Right hindlimb (tissue), 1 donor: Measurements from ENCODE around the gene REEP1.
A peak's percentile ranks its signal among the peaks of the same experiment; 100 is the strongest.
"Not testable (repeated sequence)": the region's sequence is repeated elsewhere in the genome, so short reads cannot be mapped to it uniquely, and the experiment has no call there.

Experiments used
- DNase-seq: peaks from one replicate; pipeline ENCODE4 v3.0.0-alpha.2; 2018

Gene REEP1

GRCh38 chr2:86239326-86239725, 98.1 kb downstream of the REEP1 start:
- DNase-seq, result no peak

DNA sequence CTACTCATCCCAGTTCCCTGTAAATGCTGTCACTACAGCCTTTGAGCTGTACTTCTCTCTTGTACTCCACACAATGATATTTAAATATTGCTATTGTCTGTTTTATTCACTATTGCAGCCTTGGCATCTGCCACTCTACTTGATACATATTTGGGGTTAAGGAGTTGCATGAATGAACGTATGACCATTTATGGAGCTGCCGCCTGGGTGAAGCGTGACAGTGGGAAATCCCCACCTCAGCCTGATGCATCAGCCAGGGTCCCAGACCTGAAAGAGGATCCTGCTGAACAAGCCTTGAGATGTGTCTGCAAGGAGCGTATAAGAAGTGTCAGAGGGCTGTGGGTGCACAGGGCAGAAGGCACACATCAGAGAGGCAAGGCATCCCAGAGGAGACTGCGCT, 99.1 kb downstream of the REEP1 start:
- no peak for DNase-seq

- no peak for DNase-seq
Observed at GRCh38 chr2:86237172-86237571, 100.3 kb downstream of the REEP1 start.

GRCh38 chr2:86235196-86235980, 102.0 kb downstream of the REEP1 start:
- DNase-seq, result no peak

DNA sequence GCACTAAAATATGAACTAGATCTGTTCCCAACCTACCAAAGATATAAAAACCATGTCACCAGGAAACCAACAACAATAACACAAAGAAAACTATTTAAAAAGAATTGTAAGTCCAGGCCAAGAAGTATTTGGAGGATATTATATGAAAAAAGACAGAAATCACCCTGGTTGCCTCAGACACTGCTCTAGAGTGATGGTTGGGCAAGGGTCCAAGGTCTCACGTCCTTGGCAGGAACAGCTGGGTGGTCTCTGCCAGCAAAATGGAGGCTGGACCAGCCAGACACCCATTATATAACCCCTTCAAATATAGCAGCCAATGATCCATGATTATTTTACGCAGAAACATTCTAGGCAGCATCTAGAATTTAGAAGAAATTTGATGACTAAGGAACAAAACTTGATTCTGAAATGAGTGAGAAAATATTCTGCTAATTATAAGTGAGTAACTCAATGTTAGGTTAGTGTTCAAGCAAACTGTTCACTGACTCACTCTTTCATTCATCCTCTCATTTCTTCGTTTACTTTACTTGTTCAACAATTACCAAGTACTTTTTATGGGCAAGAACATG, 102.8 kb downstream of the REEP1 start:
- no peak for DNase-seq

DNA sequence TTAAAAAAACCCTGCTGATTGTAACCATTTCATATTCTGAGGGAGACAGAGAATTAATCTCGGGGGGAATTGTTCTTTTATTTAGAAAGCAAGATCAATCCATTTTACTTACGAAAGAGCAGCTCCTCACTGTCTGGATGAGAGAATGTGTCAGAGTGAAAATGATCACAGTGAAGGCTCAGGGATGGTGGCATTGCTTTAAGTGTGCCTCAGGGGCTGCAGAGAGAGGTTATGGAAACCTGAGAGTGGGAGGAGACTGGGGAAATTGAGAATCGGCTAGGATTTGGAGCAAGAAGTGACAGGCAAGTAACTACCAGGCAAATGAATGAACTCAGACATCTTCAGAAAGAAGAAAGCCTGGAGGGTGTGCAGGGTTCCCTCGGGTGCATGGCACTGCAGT, 104.0 kb downstream of the REEP1 start:
- no peak for DNase-seq

- no peak for DNase-seq
Observed at GRCh38 chr2:86232910-86233309, 104.5 kb downstream of the REEP1 start.

GRCh38 chr2:86232373-86232784, 105.0 kb downstream of the REEP1 start:
- DNase-seq, result no peak

- no peak for DNase-seq
Observed at GRCh38 chr2:86231680-86232372, 105.6 kb downstream of the REEP1 start.

DNA sequence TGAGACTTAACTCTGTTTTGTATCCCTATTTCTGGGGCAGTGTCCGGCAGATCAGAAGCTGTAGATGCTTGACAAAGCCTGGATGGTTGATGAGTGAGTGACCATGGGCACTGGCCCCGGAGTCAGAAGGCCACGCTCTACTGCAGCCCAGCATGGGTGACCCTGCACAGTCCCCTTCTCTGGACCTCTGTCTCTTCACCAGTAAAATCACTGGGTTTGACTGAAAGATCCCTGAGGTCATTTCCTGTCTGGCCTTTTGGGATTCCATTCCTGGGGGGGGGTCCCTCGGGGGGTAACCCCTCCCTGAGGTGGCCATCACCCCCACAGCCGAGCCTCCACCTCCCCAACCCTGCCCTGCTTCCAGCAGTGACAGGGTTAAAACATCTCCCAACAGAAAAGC, 106.5 kb downstream of the REEP1 start:
- no peak for DNase-seq

- DNase-seq, result no peak
Observed at GRCh38 chr2:86229221-86229620, 108.2 kb downstream of the REEP1 start.

DNA sequence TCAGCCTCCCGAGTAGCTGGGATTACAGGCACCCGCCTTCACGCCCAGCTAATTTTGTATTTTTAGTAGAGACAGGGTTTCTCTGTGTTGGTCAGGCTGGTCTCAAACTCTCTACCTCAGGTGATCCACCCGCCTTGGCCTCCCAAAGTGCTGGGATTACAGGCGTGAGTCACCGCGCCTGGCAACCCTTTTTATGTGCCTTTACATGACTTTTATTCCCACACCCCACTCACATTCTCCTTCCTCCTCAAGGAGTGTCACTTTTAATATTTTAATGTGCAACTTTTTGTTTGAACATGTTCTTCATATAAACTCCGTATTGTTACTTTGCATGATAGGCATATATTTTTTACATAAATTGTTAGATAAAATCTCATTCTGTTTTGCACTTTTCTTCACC, 108.9 kb downstream of the REEP1 start:
- not testable (repeated sequence) for DNase-seq

GRCh38 chr2:86227685-86228084, 109.7 kb downstream of the REEP1 start:
- DNase-seq, result no peak

DNA sequence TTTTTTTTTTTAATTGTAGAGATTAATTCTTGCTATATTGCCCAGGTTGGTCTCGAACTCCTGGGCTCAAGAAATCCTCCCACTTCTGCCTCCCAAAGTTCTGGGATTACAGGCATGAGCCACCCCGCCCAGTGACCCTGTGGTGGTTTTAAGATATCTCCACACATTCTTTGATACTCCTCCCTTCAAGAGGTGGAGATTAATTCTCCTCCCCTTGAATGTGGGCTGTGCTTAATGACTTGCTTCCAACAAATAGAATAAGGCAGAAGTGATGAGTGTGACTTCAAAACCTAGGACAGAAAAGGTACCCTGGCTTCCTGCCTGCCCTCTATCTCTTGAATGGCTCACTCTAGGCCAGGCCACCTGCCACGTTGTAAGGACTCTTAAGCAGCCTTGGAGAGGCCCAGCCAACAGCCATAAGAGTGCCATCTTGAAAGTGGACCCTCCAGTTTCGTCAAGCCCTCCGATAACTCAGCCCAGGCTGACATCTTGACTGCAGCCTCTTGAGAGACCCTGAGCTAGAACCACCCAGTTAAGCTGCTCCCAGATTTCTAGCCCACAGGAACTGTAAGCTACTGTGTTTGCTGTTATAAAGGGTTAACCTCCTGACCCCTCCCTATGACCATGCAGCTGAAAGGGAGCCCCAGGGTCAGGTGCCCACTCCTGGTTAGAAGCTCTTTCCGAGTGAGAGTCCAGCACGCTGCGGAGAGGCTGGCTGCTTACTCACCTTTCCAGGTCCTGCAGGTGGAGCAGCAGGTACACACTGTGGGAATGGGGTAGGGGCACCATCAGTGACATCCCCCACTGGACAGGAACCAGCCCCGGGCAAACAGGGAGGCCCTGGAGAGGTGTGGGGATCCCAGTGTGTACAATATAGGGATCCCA, 110.5 kb downstream of the REEP1 start:
- no peak for DNase-seq

DNA sequence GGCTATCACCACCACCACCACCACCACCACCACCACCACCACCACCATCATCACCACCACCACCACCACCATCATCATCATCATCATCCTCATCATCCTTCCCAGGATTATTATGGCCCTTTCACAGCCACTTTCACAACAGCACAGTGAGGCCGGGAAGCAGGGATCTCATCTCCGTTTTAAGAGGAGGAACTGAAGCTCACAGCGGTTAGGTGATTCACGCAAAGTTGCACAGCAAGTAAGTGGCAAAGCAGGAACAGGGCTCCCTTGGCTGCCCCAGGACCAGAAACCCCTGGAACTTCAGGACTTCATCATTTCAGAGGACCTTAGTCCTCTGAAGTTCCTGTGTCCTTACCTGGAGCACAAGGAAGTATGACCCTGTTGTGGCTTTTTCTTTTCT, 111.4 kb downstream of the REEP1 start:
- no peak for DNase-seq

DNA sequence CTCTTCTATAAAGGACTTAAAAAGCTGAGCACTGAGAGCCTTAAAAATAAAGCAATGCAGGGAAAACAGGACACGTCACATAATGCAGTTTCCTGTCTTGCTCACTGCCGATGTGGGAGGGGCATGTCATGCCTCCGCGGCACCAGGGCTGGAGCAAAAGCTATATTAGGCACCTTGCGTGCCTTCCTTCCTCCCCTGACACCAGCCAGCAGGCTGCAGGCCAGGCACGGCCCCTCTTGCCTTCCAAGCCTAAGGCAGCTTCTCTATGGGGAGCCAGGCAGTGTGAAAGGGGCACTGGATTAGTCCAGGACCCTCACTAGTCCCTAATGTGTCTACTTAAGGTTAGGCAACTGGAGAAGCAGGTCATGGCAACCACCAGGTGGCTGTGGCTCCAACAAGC, 111.8 kb downstream of the REEP1 start:
- peak; percentile 60 for DNase-seq

GRCh38 chr2:86224645-86225355, 112.6 kb downstream of the REEP1 start:
- DNase-seq, result peak; percentile 29

- no peak for DNase-seq
Observed at GRCh38 chr2:86223927-86224560, 113.4 kb downstream of the REEP1 start.

- peak; percentile 83 for DNase-seq
Observed at GRCh38 chr2:86223140-86223926, 114.1 kb downstream of the REEP1 start.

DNA sequence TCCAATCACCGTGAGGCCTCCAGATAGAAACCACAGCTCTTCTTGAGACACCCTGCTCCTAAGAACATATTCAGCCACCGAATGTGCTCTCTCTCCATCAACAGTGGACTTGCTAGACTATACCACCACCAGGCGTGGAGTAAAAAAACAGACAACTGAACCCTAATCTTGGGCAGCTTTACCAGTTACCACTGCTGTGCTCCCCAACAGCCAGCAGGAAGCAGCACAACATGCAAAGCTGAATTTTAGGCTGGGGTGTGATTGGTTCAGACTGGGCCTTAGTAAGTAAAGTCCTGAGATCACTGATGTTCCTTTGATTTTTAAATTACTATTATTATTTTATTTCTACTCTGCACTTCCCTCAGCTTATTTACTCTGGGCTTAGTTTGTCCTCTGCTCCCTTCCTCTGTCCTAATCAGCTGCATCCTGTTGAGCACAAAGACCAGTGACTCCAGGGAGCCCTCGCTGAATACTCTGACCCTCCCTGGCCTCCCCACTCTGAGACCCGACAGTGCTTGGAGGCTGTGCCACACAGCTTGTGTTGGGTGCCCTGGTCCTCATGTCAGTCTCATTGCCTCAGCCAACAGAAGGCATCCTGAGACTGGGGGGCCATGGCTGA, 116.3 kb downstream of the REEP1 start:
- peak; percentile 56 for DNase-seq

- no peak for DNase-seq
Observed at GRCh38 chr2:86219896-86220295, 117.5 kb downstream of the REEP1 start.
